Panc1 (cell line): ENCODE data around the gene ARHGAP32. TPM values are rescaled to one million over a fixed set of nuclear protein-coding genes. Genes with fewer than 3 reads are reported as not detected.
"Not testable (repeated sequence)": the region's sequence is repeated elsewhere in the genome, so short reads cannot be mapped to it uniquely, and the experiment has no call there.

Source experiments
- ATAC-seq: fragments of 200-7000 bp; cut with Tn5 transposase; 2 replicates; pipeline ENCODE4 v1.9.1; 2020; ENCODE audit warnings: mild to moderate bottlenecking, moderate library complexity
- BruUV-seq: library from RNA; stranded (reverse); fragments of 400-500 nt; replicated peaks from 2 replicates; lab custom pipeline; 2021; lab: Mats Ljungman, UMichigan
- CTCF ChIA-PET: fragments of 300-600 bp; sonication (Branson Sonifier 250); formaldehyde crosslinking; loops from one replicate; lab custom pipeline; 2022; ENCODE audit warnings: antibody characterized with exemption; lab: Charles Lee
- POLR2A ChIA-PET: fragments of 300-600 bp; sonication (Branson Sonifier 250); formaldehyde crosslinking; loops from one replicate; lab custom pipeline; 2022; ENCODE audit warnings: antibody characterized with exemption; lab: Charles Lee
- DNase-seq: peaks from one replicate; pipeline ENCODE4 v3.0.0-alpha.2; 2010; ENCODE audit warnings: low read depth, low spot score
- H3K27ac ChIP-seq: 2 replicates; pipeline ENCODE4 v1.5.1; 2011; ENCODE audit warnings: mild to moderate bottlenecking, low read length, inconsistent platforms
- H3K27me3 ChIP-seq: fragments of 200-500 bp; sonication (Bioruptor generic); 2 replicates; pipeline ENCODE4 v1.6.0; 2014; ENCODE audit warnings: low read length, inconsistent platforms; ENCODE audit not compliant: control insufficient read depth, insufficient read depth
- H3K36me3 ChIP-seq: fragments of 200-500 bp; sonication (Bioruptor generic); 2 replicates; pipeline ENCODE4 v1.5.1; 2014; ENCODE audit warnings: inconsistent platforms, mild to moderate bottlenecking, low read length, moderate library complexity; ENCODE audit not compliant: control insufficient read depth, insufficient read depth
- H3K4me1 ChIP-seq: 2 replicates; pipeline ENCODE4 v1.5.1; 2011; ENCODE audit warnings: inconsistent platforms, mild to moderate bottlenecking, low read length, moderate library complexity; ENCODE audit not compliant: control insufficient read depth, insufficient read depth
- H3K4me3 ChIP-seq, 2 experiments: 2 replicates each; pipeline ENCODE4 v1.5.1; 2011 to 2012; ENCODE audit warnings: low read depth in 2 of 2, low read length in 2 of 2, mild to moderate bottlenecking in 2 of 2, inconsistent platforms in 1 of 2, moderate library complexity in 1 of 2
- H3K9me3 ChIP-seq: fragments of 200-500 bp; sonication (Bioruptor generic); 2 replicates; pipeline ENCODE4 v1.5.1; 2014; ENCODE audit warnings: low read depth, mild to moderate bottlenecking, inconsistent platforms, low read length, moderate library complexity; ENCODE audit not compliant: control insufficient read depth, insufficient read depth
- POLR2AphosphoS5 ChIP-seq: IDR thresholded peaks from 2 replicates; pipeline ENCODE4 v1.6.1; 2012; ENCODE audit warnings: mild to moderate bottlenecking, low read depth, low read length, moderate library complexity
- SIN3A ChIP-seq: IDR thresholded peaks from 2 replicates; pipeline ENCODE4 v1.6.1; 2012; ENCODE audit warnings: low read depth, mild to moderate bottlenecking, low read length, moderate library complexity, borderline replicate concordance; ENCODE audit not compliant: insufficient read depth
- TCF7L2 ChIP-seq: IDR thresholded peaks from 2 replicates; pipeline ENCODE4 v1.6.1; 2011; ENCODE audit warnings: mild to moderate bottlenecking, low read depth, low read length, inconsistent platforms
- in situ Hi-C: cut with HindIII; loops from 2 replicates; pipeline ENCODE4 v1.10.0; 2016; ENCODE audit warnings: low sequenced_read_pairs, low pct_unique_long_range_greater_than_20kb
- intact Hi-C: fragments of 100-400 bp; cut with micrococcal nuclease; formaldehyde crosslinking; loops from one replicate; pipeline ENCODE4 v1.10.0; 2022; ENCODE audit not compliant: unreplicated experiment
- total RNA-seq: library from RNA; stranded (reverse); gene quantifications from one replicate; pipeline ENCODE4 v1.2.1, GENCODE V29; 2021; ENCODE audit not compliant: unreplicated experiment
- TF ChIP-seq, protein P1 (sequence below): fragments of 450-650 bp; IDR thresholded peaks from 2 replicates; pipeline ENCODE4 v1.5.1; 2017; ENCODE audit warnings: mild to moderate bottlenecking
- TF ChIP-seq, protein P2 (sequence below), 2 experiments: IDR thresholded peaks; 2 replicates each; pipeline ENCODE4 v1.6.1; 2011 to 2012; ENCODE audit warnings: low read depth in 2 of 2, control low read depth in 1 of 2, low read length in 1 of 2, mild to moderate bottlenecking in 1 of 2, moderate library complexity in 1 of 2; ENCODE audit not compliant: insufficient read depth in 1 of 2

Gene ARHGAP32
- total RNA-seq, 1 experiment from 2014 or later, result 44.6 TPM

DNA sequence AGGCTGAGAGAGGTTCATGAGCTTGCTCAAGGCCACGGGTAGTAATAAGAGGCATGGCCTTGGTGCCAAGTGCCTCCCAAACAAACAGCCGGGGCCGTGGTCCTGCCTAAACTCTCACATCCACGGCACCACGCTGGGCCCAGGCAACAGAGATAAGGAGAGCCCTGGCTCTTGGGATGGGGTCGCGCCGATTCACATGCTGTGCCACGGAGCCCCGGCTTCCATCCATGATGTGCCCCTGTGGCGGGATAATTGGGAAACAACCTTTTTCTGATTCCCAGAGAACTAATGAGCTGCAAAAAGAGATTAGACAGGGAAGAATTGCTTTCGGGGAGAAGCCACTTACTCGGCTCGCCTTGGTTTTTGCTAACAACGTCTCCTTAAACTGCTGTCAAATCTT lies 271.5 kb downstream of the ARHGAP32 start:
- POLR2A ChIA-PET, result no interaction called here
- ATAC-seq (no peak), DNase-seq (no peak)
- H3K36me3 ChIP-seq, result no peaks in the 10 kb centered on the region
- TF ChIP-seq SIN3A (no peak), TCF7L2 (no peak), POLR2AphosphoS5 (no peak)
- TF ChIP-seq, protein P1, sequence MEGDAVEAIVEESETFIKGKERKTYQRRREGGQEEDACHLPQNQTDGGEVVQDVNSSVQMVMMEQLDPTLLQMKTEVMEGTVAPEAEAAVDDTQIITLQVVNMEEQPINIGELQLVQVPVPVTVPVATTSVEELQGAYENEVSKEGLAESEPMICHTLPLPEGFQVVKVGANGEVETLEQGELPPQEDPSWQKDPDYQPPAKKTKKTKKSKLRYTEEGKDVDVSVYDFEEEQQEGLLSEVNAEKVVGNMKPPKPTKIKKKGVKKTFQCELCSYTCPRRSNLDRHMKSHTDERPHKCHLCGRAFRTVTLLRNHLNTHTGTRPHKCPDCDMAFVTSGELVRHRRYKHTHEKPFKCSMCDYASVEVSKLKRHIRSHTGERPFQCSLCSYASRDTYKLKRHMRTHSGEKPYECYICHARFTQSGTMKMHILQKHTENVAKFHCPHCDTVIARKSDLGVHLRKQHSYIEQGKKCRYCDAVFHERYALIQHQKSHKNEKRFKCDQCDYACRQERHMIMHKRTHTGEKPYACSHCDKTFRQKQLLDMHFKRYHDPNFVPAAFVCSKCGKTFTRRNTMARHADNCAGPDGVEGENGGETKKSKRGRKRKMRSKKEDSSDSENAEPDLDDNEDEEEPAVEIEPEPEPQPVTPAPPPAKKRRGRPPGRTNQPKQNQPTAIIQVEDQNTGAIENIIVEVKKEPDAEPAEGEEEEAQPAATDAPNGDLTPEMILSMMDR, result no peak
- TF ChIP-seq, protein P2, sequence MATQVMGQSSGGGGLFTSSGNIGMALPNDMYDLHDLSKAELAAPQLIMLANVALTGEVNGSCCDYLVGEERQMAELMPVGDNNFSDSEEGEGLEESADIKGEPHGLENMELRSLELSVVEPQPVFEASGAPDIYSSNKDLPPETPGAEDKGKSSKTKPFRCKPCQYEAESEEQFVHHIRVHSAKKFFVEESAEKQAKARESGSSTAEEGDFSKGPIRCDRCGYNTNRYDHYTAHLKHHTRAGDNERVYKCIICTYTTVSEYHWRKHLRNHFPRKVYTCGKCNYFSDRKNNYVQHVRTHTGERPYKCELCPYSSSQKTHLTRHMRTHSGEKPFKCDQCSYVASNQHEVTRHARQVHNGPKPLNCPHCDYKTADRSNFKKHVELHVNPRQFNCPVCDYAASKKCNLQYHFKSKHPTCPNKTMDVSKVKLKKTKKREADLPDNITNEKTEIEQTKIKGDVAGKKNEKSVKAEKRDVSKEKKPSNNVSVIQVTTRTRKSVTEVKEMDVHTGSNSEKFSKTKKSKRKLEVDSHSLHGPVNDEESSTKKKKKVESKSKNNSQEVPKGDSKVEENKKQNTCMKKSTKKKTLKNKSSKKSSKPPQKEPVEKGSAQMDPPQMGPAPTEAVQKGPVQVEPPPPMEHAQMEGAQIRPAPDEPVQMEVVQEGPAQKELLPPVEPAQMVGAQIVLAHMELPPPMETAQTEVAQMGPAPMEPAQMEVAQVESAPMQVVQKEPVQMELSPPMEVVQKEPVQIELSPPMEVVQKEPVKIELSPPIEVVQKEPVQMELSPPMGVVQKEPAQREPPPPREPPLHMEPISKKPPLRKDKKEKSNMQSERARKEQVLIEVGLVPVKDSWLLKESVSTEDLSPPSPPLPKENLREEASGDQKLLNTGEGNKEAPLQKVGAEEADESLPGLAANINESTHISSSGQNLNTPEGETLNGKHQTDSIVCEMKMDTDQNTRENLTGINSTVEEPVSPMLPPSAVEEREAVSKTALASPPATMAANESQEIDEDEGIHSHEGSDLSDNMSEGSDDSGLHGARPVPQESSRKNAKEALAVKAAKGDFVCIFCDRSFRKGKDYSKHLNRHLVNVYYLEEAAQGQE (IDR thresholded peaks at IDR 0.05; ENCODE audit: insufficient read depth in 1 of 2, low read depth in 2 of 2, low read length in 1 of 2), result no peak
- intact Hi-C loops, result no loop called here
- in situ Hi-C loops, result no loop called here
- no peaks in the 10 kb centered on the region for H3K9me3 ChIP-seq
- no peaks in the 10 kb centered on the region for H3K4me1 ChIP-seq
- H3K27ac ChIP-seq, result no peak overlapping the region
- no peaks in the 10 kb centered on the region for H3K27me3 ChIP-seq
- CTCF ChIA-PET, result no interaction called here
- no TSS peak for BruUV-seq
- H3K4me3 ChIP-seq, result no peak overlapping the region

DNA sequence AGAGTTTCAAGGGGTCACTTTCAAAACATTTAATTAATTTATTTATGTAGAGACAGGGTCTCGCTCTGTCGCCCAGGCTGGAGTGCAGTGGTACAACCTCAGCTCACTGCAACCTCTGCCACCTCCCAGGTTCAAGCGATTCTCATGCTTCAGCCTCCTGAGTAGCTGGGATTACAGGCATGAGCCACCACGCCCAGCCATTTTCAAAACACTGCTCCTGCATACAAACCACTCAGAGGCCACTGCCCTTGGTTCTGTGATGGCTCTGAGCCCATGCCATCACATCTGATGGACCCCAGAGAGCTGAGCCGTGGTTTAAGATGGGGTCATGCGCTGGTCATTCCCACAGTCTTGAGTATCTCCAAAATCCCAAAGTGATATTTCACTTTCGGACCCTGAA lies 272.5 kb downstream of the ARHGAP32 start:
- intact Hi-C loops, ATAC-seq, POLR2A ChIA-PET, DNase-seq, H3K9me3 ChIP-seq, in situ Hi-C loops, H3K27me3 ChIP-seq, H3K4me1 ChIP-seq, H3K27ac ChIP-seq, BruUV-seq, H3K36me3 ChIP-seq, H3K4me3 ChIP-seq: not testable (repeated sequence)
- CTCF ChIA-PET, result interaction anchor here (0.6 kb wide), 1 partner anchor 13 kb away, joined by 4 read pairs; no protein-coding TSS in a partner anchor

DNA sequence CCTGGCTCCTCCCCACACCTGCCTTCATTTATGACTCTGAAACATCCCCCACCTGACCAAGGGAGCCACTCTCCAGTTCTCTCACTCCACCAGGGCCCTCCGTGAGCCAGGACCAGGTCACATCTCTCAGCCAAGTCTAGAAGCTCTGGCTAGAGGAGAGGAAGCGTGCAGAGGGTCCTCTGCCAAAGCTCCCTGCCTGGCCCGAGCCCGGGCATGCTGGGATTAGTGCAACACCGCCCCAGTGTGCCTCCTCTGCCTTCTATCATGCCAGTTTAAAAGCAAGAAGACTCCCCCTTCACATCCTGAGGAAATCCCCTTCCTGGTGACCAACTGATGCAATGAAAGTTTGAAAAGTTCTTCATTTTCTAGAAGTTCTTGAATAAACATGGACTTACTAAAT lies 272.9 kb downstream of the ARHGAP32 start:
- Histone ChIP-seq H3K4me1 (no peaks in the 10 kb centered on the region), H3K27me3 (no peaks in the 10 kb centered on the region), H3K4me3 (no peak overlapping the region), H3K36me3 (no peaks in the 10 kb centered on the region), H3K27ac (no peak overlapping the region), H3K9me3 (no peaks in the 10 kb centered on the region)
- ATAC-seq (no peak), DNase-seq (no peak)
- ChIA-PET POLR2A (no interaction called here), CTCF (interaction anchor here (0.6 kb wide), 1 partner anchor 13 kb away, joined by 4 read pairs; no protein-coding TSS in a partner anchor)
- TF ChIP-seq, protein P2 (IDR thresholded peaks at IDR 0.05; ENCODE audit: insufficient read depth in 1 of 2, low read depth in 2 of 2, low read length in 1 of 2), result no peak
- TF ChIP-seq TCF7L2 (no peak), SIN3A (no peak), POLR2AphosphoS5 (no peak)
- TF ChIP-seq, protein P1, result no peak
- no TSS peak for BruUV-seq
- intact Hi-C loops, result no loop called here
- in situ Hi-C loops, result no loop called here
